GM12864 (cell line): ENCODE data around the gene GSX1.

ENCODE experiments used
- DNase-seq: peaks from one replicate; pipeline ENCODE4 v3.0.0-alpha.2; 2011; ENCODE audit warnings: low read depth
- H3K4me3 ChIP-seq: 2 replicates; pipeline ENCODE4 v1.5.1; 2011; ENCODE audit warnings: mild to moderate bottlenecking, low read depth, low read length, control low read depth
- CTCF ChIP-seq: IDR thresholded peaks from 2 replicates; pipeline ENCODE4 v1.5.1; 2011; ENCODE audit warnings: low read depth, mild to moderate bottlenecking, moderate library complexity, low read length, control low read depth, inconsistent platforms; ENCODE audit errors: missing control alignments

The GSX1 gene

DNA sequence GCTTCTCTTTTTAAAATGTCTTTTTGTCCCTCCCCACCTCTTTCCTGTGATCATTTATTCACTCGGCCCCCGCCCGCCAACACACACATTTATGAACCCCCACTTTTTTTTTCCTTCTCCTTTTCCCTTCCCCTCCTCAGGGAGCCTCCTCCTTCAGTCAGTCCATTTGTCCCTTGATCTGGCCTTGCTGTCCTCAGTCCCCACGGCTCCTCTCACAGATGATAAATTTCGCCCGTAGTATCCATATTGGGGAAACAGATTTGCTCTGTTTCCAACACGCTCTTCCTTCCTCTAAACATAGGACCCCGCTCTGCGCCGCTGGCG is 2.0 kb downstream of the GSX1 start:
- TF ChIP-seq CTCF, result no peak
- no peak overlapping the region for H3K4me3 ChIP-seq
- no peak for DNase-seq

- no peak for DNase-seq
- no peak for TF ChIP-seq CTCF
- no peak overlapping the region for H3K4me3 ChIP-seq
These were observed 2.8 kb downstream of the GSX1 start for GRCh38 chr13:27794921-27795717.

DNA sequence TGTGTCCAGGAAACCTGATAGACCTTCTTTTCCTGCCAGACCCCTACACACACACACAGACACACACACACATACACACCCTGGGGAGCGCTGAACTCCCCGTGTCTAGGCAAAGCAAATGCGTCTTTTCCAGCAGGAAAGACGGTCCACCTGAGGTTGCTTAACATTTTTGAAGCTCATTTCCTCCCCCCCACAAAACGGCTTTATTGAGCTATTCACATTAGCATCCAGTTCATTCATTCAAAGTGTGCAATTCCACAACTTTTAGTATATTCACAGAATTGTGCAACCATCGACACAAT is 3.4 kb downstream of the GSX1 start:
- H3K4me3 ChIP-seq, result no peak overlapping the region
- no peak for DNase-seq
- no peak for TF ChIP-seq CTCF

DNA sequence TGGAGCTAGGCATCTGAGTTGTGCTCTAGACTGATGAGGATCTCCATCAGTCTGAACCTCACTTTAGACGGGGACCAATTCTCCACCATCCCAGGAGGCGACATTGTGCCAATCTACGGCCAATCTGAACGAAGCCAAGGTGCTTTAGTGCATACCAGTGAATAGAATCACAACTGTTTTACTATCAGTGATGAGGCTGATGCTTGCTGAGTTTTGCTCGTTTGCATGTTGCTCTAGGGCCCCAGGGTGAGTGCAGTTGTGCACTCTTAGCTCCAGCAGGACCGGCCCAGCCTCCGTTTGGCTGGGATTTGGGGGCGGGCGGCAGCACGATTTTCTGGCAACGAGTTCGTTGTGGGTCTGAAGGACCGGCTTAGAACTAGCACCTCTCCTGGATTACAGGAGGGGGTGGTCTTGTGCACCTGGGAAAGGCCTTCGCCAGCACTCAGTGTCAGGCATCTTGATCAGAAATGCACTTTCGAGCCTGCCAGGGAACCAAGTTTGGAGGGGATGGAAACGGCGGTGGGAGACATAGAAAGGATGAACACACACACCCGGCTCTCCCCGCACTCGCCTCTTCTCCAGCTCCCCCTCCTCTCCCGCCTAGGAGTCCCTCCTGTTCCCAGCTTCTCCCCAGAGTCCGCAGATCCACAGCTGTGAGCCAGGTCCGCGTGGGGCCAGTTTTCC is 4.4 kb downstream of the GSX1 start:
- DNase-seq, result no peak
- no peak for TF ChIP-seq CTCF
- no peak overlapping the region for H3K4me3 ChIP-seq

DNA sequence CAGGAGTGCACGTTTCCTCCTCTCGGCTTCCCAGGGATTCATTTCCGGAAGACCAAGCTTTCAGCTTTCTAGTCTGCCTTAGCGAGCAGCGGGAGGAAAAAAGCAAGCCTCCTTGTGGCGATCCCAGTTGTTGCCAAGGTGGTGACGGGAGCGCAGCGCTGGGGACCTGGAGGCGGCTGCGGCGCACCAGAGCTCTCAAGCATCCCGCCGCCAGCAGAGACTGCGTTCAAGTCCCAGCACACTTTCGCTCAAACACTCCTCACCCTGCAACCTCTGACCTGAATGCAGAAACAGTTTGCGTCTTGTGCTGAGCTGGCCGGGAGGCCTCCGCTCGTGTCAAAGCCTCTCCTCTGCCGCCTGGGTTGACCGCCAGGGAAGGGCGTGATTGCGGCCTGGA is 4.9 kb downstream of the GSX1 start:
- DNase-seq, result no peak
- H3K4me3 ChIP-seq, result no peak overlapping the region
- no peak for TF ChIP-seq CTCF

DNA sequence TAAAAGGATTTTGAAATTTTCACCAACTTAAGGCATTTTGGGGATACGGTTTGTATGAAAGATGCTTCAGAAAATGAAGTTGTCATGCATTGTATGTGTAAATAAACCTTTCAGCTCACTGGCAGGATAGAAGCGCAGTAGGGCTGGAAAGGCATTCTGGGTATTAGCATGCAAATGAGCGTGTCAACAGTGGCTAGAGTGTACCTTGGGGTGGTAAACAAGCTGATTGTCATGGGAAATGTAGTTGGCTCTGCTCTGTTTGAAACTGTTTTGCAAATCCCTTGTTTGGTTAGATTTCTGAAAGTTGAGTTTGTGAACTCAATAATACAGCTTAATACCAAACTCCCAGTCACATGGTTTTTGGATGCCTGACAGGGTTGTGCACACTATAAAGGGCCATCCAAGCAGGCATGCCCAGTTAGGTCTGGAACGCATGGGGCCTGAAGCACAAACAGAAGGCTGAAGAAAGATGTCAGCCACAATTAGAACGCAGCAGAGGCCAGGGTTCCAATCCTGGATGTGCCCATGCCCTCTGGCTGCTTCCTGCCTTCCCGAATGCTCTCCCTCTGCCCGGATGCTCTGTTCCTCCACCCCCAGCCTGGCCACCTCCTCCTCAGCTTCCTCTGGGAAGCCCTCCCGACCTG is 14.6 kb downstream of the GSX1 start:
- no peak for TF ChIP-seq CTCF
- no peak overlapping the region for H3K4me3 ChIP-seq
- DNase-seq, result no peak
